GM18505 (cell line): ENCODE measurements around the gene SPIRE2.

Experiments
- ATAC-seq: cut with Tn5 transposase; IDR thresholded peaks from one replicate; pipeline ENCODE4 v1.9.1; 2021; ENCODE audit not compliant: unreplicated experiment
- POLR2A ChIP-seq: IDR thresholded peaks from 4 replicates; pipeline ENCODE4 v1.6.1; 2011; ENCODE audit warnings: borderline replicate concordance; ENCODE audit not compliant: insufficient read depth, insufficient read length; ENCODE audit errors: extremely low read depth

SPIRE2 gene

GRCh38 chr16:89920723-89921122 lies 92.4 kb downstream of the SPIRE2 start:
- no peak for ATAC-seq
- TF ChIP-seq POLR2A: no peak
